Measurements from ENCODE around the gene NGEF. TPM values are rescaled to one million over a fixed set of nuclear protein-coding genes. Genes with fewer than 3 reads are reported as not detected.
"Not testable (repeated sequence)": the region's sequence is repeated elsewhere in the genome, so short reads cannot be mapped to it uniquely, and the experiment has no call there.

The NGEF gene
- total RNA-seq, 1 donor = 0.21 TPM

DNA sequence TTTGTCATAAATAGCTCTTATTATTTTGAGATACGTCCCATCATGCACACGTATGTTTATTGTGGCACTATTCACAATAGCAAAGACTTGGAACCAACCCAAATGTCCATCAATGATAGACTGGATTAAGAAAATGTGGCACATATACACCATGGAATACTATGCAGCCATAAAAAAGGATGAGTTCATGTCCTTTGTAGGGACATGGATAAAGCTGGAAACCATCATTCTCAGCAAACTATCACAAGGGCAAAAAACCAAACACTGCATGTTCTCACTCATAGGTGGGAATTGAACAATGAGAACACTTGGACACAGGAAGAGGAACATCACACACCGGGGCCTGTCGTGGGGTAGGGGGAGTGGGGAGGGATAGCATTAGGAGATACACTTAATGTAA is 6.6 kb upstream of the NGEF start:
- H3K9me3 ChIP-seq (ENCODE audit: low read depth, low read length); H3K4me3 ChIP-seq (ENCODE audit: low read length); H3K27me3 ChIP-seq (ENCODE audit: insufficient read depth, low read length); H3K4me1 ChIP-seq (ENCODE audit: insufficient read depth, low read length): not testable (repeated sequence)

- Histone ChIP-seq H3K9me3 (ENCODE audit: low read depth, low read length) (no peaks in the 10 kb centered on the region), H3K4me3 (ENCODE audit: low read length) (no peak overlapping the region), H3K4me1 (ENCODE audit: insufficient read depth, low read length) (no peaks in the 10 kb centered on the region), H3K27me3 (ENCODE audit: insufficient read depth, low read length) (no peaks in the 10 kb centered on the region)
Measured at GRCh38 chr2:233017947-233018346, 4.9 kb upstream of the NGEF start.

DNA sequence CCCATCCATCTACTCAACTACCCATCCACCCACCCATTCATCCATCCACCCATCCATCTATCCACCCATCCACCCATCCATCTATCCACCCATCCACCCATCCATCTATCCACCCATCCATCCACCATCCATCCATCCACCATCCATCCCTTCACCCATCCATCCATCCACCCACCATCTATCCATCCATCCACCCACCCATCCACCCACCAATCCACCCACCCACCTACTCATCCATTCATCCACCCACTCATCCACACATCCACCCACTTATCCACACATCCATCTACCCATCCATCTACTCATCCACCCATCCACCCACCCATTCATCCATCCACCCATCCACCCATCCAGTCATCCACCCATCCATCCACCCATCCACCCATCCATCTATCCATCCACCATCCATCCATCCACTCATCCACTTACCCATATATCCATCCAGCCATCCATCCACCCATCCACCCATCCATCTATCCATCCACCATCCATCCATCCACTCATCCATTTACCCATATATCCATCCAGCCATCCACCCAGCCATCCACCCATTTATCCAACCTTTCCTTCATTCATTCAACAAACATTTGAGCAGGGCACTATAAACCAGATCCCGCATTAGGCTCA is 2.1 kb upstream of the NGEF start:
- H3K27me3 ChIP-seq (ENCODE audit: insufficient read depth, low read length) = no peaks in the 10 kb centered on the region
- H3K4me3 ChIP-seq (ENCODE audit: low read length) = no peak overlapping the region
- peaks cover 4% of the 10 kb centered on the region for H3K4me1 ChIP-seq (ENCODE audit: insufficient read depth, low read length)
- no peaks in the 10 kb centered on the region for H3K9me3 ChIP-seq (ENCODE audit: low read depth, low read length)

- Histone ChIP-seq H3K27me3 (ENCODE audit: insufficient read depth, low read length) (no peaks in the 10 kb centered on the region), H3K4me3 (ENCODE audit: low read length) (no peak overlapping the region), H3K9me3 (ENCODE audit: low read depth, low read length) (no peaks in the 10 kb centered on the region), H3K4me1 (ENCODE audit: insufficient read depth, low read length) (peaks cover 4% of the 10 kb centered on the region)
Measured at GRCh38 chr2:233013650-233014049, 594 bp upstream of the NGEF start.

- H3K27me3 ChIP-seq (ENCODE audit: insufficient read depth, low read length) = no peaks in the 10 kb centered on the region
- H3K4me1 ChIP-seq (ENCODE audit: insufficient read depth, low read length) = peaks cover 4% of the 10 kb centered on the region
- H3K9me3 ChIP-seq (ENCODE audit: low read depth, low read length) = no peaks in the 10 kb centered on the region
- H3K4me3 ChIP-seq (ENCODE audit: low read length) = no peak overlapping the region
Measured at GRCh38 chr2:233012301-233012971, 620 bp downstream of the NGEF start.

- Histone ChIP-seq H3K4me1 (ENCODE audit: insufficient read depth, low read length) (peaks cover 4% of the 10 kb centered on the region), H3K9me3 (ENCODE audit: low read depth, low read length) (no peaks in the 10 kb centered on the region), H3K27me3 (ENCODE audit: insufficient read depth, low read length) (no peaks in the 10 kb centered on the region), H3K4me3 (ENCODE audit: low read length) (no peak overlapping the region)
Measured at GRCh38 chr2:233011702-233012131, 1.3 kb downstream of the NGEF start.

- no peaks in the 10 kb centered on the region for H3K9me3 ChIP-seq (ENCODE audit: low read depth, low read length)
- H3K27me3 ChIP-seq (ENCODE audit: insufficient read depth, low read length) = no peaks in the 10 kb centered on the region
- H3K4me3 ChIP-seq (ENCODE audit: low read length) = no peak overlapping the region
- H3K4me1 ChIP-seq (ENCODE audit: insufficient read depth, low read length) = peaks cover 4% of the 10 kb centered on the region
Measured at GRCh38 chr2:233011268-233011650, 1.8 kb downstream of the NGEF start.

DNA sequence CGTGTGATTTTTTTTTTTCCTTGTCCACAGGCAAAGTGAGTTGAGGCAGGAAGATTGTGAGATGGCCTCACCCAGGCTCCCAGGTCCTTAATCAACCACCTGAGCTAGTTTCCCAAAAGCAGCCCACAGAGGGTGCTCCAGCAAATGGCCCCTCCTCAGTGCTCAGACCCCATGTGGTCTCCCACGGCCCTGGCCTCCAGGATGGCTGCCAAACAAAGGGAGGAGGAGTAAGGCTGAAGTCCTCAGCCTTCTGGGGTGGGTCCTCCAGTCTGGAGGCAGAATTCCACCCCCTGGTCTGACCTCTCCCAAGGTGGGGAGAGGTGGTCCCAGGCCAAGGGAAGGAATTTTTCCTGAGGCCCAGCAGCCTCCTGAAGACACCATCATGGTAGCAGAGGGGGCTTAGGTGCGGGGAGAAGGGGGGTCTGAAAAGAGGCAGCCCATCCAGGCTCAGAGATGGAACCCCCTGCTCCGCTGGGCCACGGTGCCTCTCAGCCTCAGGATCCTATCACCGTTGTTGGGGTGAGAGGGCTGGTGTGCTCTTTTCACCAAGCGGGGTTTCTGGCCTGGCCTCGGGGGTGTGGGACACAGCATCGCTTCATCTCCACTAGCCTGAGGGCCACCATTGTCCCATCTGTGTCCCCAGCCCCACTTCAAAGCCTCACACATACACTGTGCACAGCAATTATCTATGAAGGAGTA is 2.3 kb downstream of the NGEF start:
- Histone ChIP-seq H3K4me1 (ENCODE audit: insufficient read depth, low read length) (peaks cover 4% of the 10 kb centered on the region), H3K27me3 (ENCODE audit: insufficient read depth, low read length) (no peaks in the 10 kb centered on the region), H3K4me3 (ENCODE audit: low read length) (no peak overlapping the region), H3K9me3 (ENCODE audit: low read depth, low read length) (no peaks in the 10 kb centered on the region)

DNA sequence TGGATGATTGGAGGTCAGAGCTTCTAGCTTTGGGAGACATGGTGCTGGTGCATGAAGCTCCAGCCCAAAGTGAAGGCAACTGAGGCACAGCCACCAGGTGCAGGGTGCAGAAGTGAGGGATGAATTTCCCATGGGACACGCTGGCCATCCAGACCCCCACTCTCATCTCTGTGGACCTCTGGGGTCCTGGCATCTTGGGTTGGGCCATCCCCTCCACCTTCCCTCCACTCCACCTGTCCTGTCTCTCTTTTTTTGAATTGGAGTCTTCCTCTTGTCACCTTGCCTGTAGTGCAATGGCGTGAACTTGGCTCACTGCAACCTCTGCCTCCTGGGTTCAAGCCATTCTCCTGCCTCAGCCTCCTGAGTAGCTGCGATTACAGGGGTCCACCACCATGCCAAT is 3.4 kb downstream of the NGEF start:
- Histone ChIP-seq H3K4me3 (ENCODE audit: low read length) (no peak overlapping the region), H3K4me1 (ENCODE audit: insufficient read depth, low read length) (peaks cover 4% of the 10 kb centered on the region), H3K27me3 (ENCODE audit: insufficient read depth, low read length) (no peaks in the 10 kb centered on the region), H3K9me3 (ENCODE audit: low read depth, low read length) (no peaks in the 10 kb centered on the region)

GRCh38 chr2:233007739-233008138 is 5.3 kb downstream of the NGEF start:
- no peaks in the 10 kb centered on the region for H3K27me3 ChIP-seq (ENCODE audit: insufficient read depth, low read length)
- H3K4me1 ChIP-seq (ENCODE audit: insufficient read depth, low read length) = peaks cover 4% of the 10 kb centered on the region
- no peaks in the 10 kb centered on the region for H3K9me3 ChIP-seq (ENCODE audit: low read depth, low read length)
- no peak overlapping the region for H3K4me3 ChIP-seq (ENCODE audit: low read length)

- Histone ChIP-seq H3K27me3 (ENCODE audit: insufficient read depth, low read length) (no peaks in the 10 kb centered on the region), H3K9me3 (ENCODE audit: low read depth, low read length) (no peaks in the 10 kb centered on the region), H3K4me1 (ENCODE audit: insufficient read depth, low read length) (peaks cover 3% of the 10 kb centered on the region), H3K4me3 (ENCODE audit: low read length) (no peak overlapping the region)
Measured at GRCh38 chr2:233007270-233007669, 5.8 kb downstream of the NGEF start.

DNA sequence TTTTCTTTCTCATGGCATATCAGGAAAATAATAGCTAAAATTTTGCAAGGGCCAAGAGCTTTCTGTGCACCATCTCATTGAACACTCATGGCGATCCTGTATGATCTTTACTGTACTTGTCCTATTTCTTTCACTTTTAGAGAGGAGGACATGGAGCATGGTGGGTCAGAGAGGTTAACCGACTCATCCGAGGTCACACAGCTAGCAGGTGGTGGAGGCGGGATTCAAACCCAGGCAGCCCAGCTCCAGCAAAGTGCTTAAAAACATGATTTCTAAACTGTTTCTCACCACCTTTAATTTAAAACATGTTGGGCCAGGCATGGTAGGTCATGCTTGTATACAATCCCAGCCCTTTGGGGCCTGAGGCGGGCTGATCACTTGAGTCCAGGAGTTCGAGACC is 6.4 kb downstream of the NGEF start:
- no peak overlapping the region for H3K4me3 ChIP-seq (ENCODE audit: low read length)
- no peaks in the 10 kb centered on the region for H3K4me1 ChIP-seq (ENCODE audit: insufficient read depth, low read length)
- H3K27me3 ChIP-seq (ENCODE audit: insufficient read depth, low read length) = no peaks in the 10 kb centered on the region
- H3K9me3 ChIP-seq (ENCODE audit: low read depth, low read length) = no peaks in the 10 kb centered on the region

- no peaks in the 10 kb centered on the region for H3K27me3 ChIP-seq (ENCODE audit: insufficient read depth, low read length)
- no peaks in the 10 kb centered on the region for H3K4me1 ChIP-seq (ENCODE audit: insufficient read depth, low read length)
- H3K9me3 ChIP-seq (ENCODE audit: low read depth, low read length) = no peaks in the 10 kb centered on the region
- H3K4me3 ChIP-seq (ENCODE audit: low read length) = no peak overlapping the region
Measured at GRCh38 chr2:233005096-233005495, 8.0 kb downstream of the NGEF start.

DNA sequence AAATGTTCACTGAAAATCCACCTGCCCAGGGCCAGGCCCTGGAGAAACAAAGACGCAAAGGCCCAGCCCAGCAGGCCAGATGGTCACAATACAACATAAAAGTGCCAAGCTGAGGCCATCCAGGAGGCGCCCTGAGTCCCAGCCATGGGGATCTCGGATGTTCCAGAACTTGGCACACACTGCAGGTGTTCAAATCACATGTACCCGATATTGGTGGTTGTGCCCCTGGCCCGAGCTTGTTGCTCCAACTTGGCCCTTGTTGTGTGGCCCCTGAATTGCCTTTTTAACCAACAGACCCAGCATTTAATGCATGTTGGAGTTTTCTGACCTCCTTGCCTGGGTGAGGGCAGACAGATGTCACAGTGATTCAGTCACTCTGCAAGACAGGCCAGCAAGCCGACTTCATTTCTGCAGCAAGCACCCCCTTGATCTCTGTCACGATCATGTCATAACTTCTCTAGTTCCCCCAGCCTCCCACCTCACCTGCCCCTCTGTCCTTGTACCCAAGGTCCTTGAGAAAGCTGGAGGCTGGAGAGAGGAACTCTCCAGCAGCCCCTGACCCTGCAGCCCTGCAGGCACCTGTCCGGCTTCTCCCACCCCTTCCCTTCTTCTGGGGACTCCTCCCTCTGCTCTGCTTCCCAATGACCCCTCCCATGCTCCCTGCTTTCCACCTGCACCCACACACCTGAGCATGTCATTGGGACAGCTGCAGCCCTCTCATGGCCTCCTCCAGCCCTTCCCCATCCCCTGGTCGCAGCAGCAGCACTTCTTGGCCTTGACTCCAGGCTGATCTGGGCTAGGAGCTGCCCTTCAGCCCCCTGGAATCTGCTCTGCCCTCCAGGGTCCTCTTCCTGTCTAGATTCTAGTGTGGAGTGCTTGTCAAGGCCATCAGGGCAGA is 9.1 kb downstream of the NGEF start:
- H3K9me3 ChIP-seq (ENCODE audit: low read depth, low read length) = no peaks in the 10 kb centered on the region
- H3K4me3 ChIP-seq (ENCODE audit: low read length) = no peak overlapping the region
- H3K4me1 ChIP-seq (ENCODE audit: insufficient read depth, low read length) = no peaks in the 10 kb centered on the region
- H3K27me3 ChIP-seq (ENCODE audit: insufficient read depth, low read length) = no peaks in the 10 kb centered on the region

Measured in mononuclear cell (primary cell).